ENCODE data around the gene CTNNBL1. TPM values are rescaled to one million over a fixed set of nuclear protein-coding genes. Genes with fewer than 3 reads are reported as not detected.

Gene CTNNBL1
- polyA plus RNA-seq, 1 of the 3 experiments (the other 2 are of a cell fraction) = 29.5 TPM

DNA sequence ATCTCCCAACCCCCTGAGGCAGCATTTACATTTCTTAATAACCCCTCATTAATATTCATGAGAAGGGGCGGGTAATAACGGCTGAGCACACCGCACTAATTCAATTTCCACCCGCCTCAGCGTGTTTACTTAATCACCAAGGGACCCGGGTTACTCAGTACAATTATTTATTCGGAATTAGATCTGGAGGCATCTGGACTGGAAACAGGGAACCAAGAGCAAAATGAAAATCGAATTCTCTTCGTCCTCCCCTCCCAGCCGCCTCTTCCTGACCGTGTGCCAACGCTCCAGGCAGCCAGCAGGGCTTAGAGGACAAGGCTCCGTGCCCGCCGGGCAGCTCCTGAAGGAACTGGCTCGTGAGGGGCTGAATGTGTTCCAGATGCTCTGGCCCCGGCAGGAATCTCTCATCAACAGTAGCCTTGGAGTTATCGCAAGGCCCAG, 23.5 kb upstream of the CTNNBL1 start (continued):
- TF ChIP-seq, protein P1, sequence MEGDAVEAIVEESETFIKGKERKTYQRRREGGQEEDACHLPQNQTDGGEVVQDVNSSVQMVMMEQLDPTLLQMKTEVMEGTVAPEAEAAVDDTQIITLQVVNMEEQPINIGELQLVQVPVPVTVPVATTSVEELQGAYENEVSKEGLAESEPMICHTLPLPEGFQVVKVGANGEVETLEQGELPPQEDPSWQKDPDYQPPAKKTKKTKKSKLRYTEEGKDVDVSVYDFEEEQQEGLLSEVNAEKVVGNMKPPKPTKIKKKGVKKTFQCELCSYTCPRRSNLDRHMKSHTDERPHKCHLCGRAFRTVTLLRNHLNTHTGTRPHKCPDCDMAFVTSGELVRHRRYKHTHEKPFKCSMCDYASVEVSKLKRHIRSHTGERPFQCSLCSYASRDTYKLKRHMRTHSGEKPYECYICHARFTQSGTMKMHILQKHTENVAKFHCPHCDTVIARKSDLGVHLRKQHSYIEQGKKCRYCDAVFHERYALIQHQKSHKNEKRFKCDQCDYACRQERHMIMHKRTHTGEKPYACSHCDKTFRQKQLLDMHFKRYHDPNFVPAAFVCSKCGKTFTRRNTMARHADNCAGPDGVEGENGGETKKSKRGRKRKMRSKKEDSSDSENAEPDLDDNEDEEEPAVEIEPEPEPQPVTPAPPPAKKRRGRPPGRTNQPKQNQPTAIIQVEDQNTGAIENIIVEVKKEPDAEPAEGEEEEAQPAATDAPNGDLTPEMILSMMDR (IDR thresholded peaks at IDR 0.05) = no peak
- TF ChIP-seq GATA2 (CRISPR knock-in tag; IDR thresholded peaks at IDR 0.05) (peak; percentile 50; the same call in 1 of the 2 replicates), RFX5 (IDR thresholded peaks at IDR 0.05; ENCODE audit: low read length) (no peak), NRF1 (IDR thresholded peaks at IDR 0.05; ENCODE audit: low read depth, low read length) (no peak), TCF12 (IDR thresholded peaks at IDR 0.05) (0 out of 2 replicates have a peak, but pooled peaks have one; percentile 4), GABPA (IDR thresholded peaks at IDR 0.05; ENCODE audit: low read depth) (no peak), CHD2 (IDR thresholded peaks at IDR 0.05; ENCODE audit: low read length, partially characterized antibody) (peak; percentile 69), RAD21 (IDR thresholded peaks at IDR 0.05; ENCODE audit: low read length) (no peak), FOXM1 (IDR thresholded peaks at IDR 0.05; ENCODE audit: low read depth) (no peak), POLR2AphosphoS5 (IDR thresholded peaks at IDR 0.05; ENCODE audit: low read depth, low read length) (no peak), EZH2phosphoT487 (IDR thresholded peaks at IDR 0.05; ENCODE audit: borderline replicate concordance, low read depth) (no peak), JUND (IDR thresholded peaks at IDR 0.05) (no peak), NFIC (IDR thresholded peaks at IDR 0.05; ENCODE audit: borderline replicate concordance) (no peak), SIN3A (IDR thresholded peaks at IDR 0.05; ENCODE audit: borderline replicate concordance, low read depth, low read length) (no peak), YY1 (IDR thresholded peaks at IDR 0.05; ENCODE audit: low read depth) (no peak), MEF2A (IDR thresholded peaks at IDR 0.05; ENCODE audit: borderline replicate concordance, low read depth) (no peak), RCOR1 (IDR thresholded peaks at IDR 0.05; ENCODE audit: low read length) (peak; percentile 87), TEAD4 (IDR thresholded peaks at IDR 0.05; ENCODE audit: borderline replicate concordance, insufficient read depth) (no peak), FOSL2 (IDR thresholded peaks at IDR 0.05; ENCODE audit: borderline replicate concordance, low read depth) (no peak), ELF1 (IDR thresholded peaks at IDR 0.05) (no peak), FOXJ3 (CRISPR knock-in tag; IDR thresholded peaks at IDR 0.05) (peak; percentile 88; the same call in 1 of the 2 replicates), MXI1 (IDR thresholded peaks at IDR 0.05; ENCODE audit: low read depth, low read length) (no peak; the same call in 1 of the 2 replicates)
- TF ChIP-seq, protein P2, sequence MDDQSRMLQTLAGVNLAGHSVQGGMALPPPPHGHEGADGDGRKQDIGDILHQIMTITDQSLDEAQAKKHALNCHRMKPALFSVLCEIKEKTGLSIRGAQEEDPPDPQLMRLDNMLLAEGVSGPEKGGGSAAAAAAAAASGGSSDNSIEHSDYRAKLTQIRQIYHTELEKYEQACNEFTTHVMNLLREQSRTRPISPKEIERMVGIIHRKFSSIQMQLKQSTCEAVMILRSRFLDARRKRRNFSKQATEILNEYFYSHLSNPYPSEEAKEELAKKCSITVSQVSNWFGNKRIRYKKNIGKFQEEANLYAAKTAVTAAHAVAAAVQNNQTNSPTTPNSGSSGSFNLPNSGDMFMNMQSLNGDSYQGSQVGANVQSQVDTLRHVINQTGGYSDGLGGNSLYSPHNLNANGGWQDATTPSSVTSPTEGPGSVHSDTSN (IDR thresholded peaks at IDR 0.05) = no peak
- TF ChIP-seq, protein P3, sequence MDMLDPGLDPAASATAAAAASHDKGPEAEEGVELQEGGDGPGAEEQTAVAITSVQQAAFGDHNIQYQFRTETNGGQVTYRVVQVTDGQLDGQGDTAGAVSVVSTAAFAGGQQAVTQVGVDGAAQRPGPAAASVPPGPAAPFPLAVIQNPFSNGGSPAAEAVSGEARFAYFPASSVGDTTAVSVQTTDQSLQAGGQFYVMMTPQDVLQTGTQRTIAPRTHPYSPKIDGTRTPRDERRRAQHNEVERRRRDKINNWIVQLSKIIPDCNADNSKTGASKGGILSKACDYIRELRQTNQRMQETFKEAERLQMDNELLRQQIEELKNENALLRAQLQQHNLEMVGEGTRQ (IDR thresholded peaks at IDR 0.05; ENCODE audit: borderline replicate concordance, low read depth, low read length) = no peak
- TF ChIP-seq, protein P4, sequence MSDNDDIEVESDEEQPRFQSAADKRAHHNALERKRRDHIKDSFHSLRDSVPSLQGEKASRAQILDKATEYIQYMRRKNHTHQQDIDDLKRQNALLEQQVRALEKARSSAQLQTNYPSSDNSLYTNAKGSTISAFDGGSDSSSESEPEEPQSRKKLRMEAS (IDR thresholded peaks at IDR 0.05; ENCODE audit: low read depth) = no peak
- TF ChIP-seq, protein P5, sequence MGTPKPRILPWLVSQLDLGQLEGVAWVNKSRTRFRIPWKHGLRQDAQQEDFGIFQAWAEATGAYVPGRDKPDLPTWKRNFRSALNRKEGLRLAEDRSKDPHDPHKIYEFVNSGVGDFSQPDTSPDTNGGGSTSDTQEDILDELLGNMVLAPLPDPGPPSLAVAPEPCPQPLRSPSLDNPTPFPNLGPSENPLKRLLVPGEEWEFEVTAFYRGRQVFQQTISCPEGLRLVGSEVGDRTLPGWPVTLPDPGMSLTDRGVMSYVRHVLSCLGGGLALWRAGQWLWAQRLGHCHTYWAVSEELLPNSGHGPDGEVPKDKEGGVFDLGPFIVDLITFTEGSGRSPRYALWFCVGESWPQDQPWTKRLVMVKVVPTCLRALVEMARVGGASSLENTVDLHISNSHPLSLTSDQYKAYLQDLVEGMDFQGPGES (IDR thresholded peaks at IDR 0.05; ENCODE audit: low read depth, low read length) = no peak

Data from SK-N-SH (cell line).